Uterus (tissue), 2 donors: ENCODE measurements around the gene ANKRD6.

ENCODE experiments used
- CTCF ChIP-seq, 4 experiments: fragments of 200-600 bp in 2 of 4; fragments of 450-650 bp in 2 of 4; sonication (generic) in 2 of 4; IDR thresholded peaks; one replicate each; pipeline ENCODE4 v1.5.1; 2016 to 2019; ENCODE audit warnings: antibody characterized with exemption in 4 of 4, mild to moderate bottlenecking in 2 of 4, moderate library complexity in 1 of 4
- POLR2A ChIP-seq, 2 donors: fragments of 450-650 bp; IDR thresholded peaks; one replicate each; pipeline ENCODE4 v1.6.1; 2016; ENCODE audit warnings: antibody characterized with exemption in 2 of 2, mild to moderate bottlenecking in 1 of 2, moderate library complexity in 1 of 2

DNA sequence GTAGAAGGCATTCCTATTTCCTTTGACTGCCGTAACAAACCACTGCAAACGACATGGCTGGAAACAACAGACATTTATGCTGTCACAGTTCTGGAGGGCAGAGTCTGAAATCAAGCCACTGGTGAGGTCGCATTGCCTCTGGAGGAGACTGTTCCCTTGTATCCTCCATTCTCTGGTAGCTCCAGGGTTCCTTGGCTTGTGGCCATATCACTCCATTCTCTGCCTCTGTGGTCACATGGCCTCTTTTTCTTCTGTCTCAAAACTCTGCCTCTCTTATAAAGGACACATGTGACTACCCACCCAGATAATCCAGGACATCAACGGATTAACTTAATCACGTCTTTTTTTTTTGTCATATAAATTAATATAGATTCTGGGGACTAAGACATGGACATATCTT, 121.2 kb downstream of the ANKRD6 start:
- TF ChIP-seq CTCF (IDR thresholded peaks at IDR 0.05), result no peak
- no peak for TF ChIP-seq POLR2A (IDR thresholded peaks at IDR 0.05)
